ENCODE results near the gene CRYBA2.

Gene CRYBA2

GRCh38 chr2:218998414-218999002, 5.3 kb upstream of the CRYBA2 start:
- Mint-ChIP-seq H3K4me3 (no peak overlapping the region), H3K36me3 (ENCODE audit: low read depth) (no peaks in the 10 kb centered on the region), H3K4me1 (ENCODE audit: low read depth) (peaks cover 18% of the 10 kb centered on the region), H3K27me3 (peaks cover 68% of the 10 kb centered on the region), H3K9me3 (no peaks in the 10 kb centered on the region), H3K27ac (no peak overlapping the region)

- Mint-ChIP-seq H3K4me3 (no peak overlapping the region), H3K9me3 (no peaks in the 10 kb centered on the region), H3K27ac (no peak overlapping the region), H3K4me1 (ENCODE audit: low read depth) (peaks cover 13% of the 10 kb centered on the region), H3K36me3 (ENCODE audit: low read depth) (no peaks in the 10 kb centered on the region), H3K27me3 (peaks cover 63% of the 10 kb centered on the region)
These were observed 4.5 kb upstream of the CRYBA2 start for GRCh38 chr2:218997731-218998130.

GRCh38 chr2:218996937-218997336, 3.7 kb upstream of the CRYBA2 start:
- H3K9me3 Mint-ChIP-seq, result no peaks in the 10 kb centered on the region
- peaks cover 63% of the 10 kb centered on the region for H3K27me3 Mint-ChIP-seq
- no peak overlapping the region for H3K4me3 Mint-ChIP-seq
- H3K4me1 Mint-ChIP-seq (ENCODE audit: low read depth), result peaks cover 7% of the 10 kb centered on the region
- H3K36me3 Mint-ChIP-seq (ENCODE audit: low read depth), result no peaks in the 10 kb centered on the region
- no peak overlapping the region for H3K27ac Mint-ChIP-seq

GRCh38 chr2:218995972-218996711, 2.9 kb upstream of the CRYBA2 start:
- H3K4me3 Mint-ChIP-seq, result peak overlapping the region; percentile 23
- H3K4me1 Mint-ChIP-seq (ENCODE audit: low read depth), result peaks cover 3% of the 10 kb centered on the region
- no peaks in the 10 kb centered on the region for H3K36me3 Mint-ChIP-seq (ENCODE audit: low read depth)
- H3K27ac Mint-ChIP-seq, result no peak overlapping the region
- no peaks in the 10 kb centered on the region for H3K9me3 Mint-ChIP-seq
- peaks cover 67% of the 10 kb centered on the region for H3K27me3 Mint-ChIP-seq

- H3K9me3 Mint-ChIP-seq, result no peaks in the 10 kb centered on the region
- peaks cover 68% of the 10 kb centered on the region for H3K27me3 Mint-ChIP-seq
- H3K27ac Mint-ChIP-seq, result no peak overlapping the region
- H3K36me3 Mint-ChIP-seq (ENCODE audit: low read depth), result no peaks in the 10 kb centered on the region
- peaks cover 3% of the 10 kb centered on the region for H3K4me1 Mint-ChIP-seq (ENCODE audit: low read depth)
- no peak overlapping the region for H3K4me3 Mint-ChIP-seq
These were observed 2.3 kb upstream of the CRYBA2 start for GRCh38 chr2:218995561-218995960.

GRCh38 chr2:218992703-218993344, 398 bp downstream of the CRYBA2 start:
- peaks cover 3% of the 10 kb centered on the region for H3K4me1 Mint-ChIP-seq (ENCODE audit: low read depth)

GRCh38 chr2:218992196-218992595, 1.0 kb downstream of the CRYBA2 start:
- Mint-ChIP-seq H3K4me3 (no peak overlapping the region), H3K27ac (no peak overlapping the region), H3K36me3 (ENCODE audit: low read depth) (no peaks in the 10 kb centered on the region), H3K27me3 (peaks cover 78% of the 10 kb centered on the region), H3K4me1 (ENCODE audit: low read depth) (peaks cover 3% of the 10 kb centered on the region), H3K9me3 (no peaks in the 10 kb centered on the region)

More at GRCh38 chr2:218992703-218993344, 398 bp downstream of the CRYBA2 start:
- Mint-ChIP-seq H3K4me3 (no peak overlapping the region), H3K27me3 (peaks cover 74% of the 10 kb centered on the region), H3K27ac (no peak overlapping the region), H3K36me3 (ENCODE audit: low read depth) (no peaks in the 10 kb centered on the region), H3K9me3 (no peaks in the 10 kb centered on the region)

- no peak overlapping the region for H3K4me3 Mint-ChIP-seq
- no peak overlapping the region for H3K27ac Mint-ChIP-seq
- H3K36me3 Mint-ChIP-seq (ENCODE audit: low read depth), result no peaks in the 10 kb centered on the region
- no peaks in the 10 kb centered on the region for H3K9me3 Mint-ChIP-seq
- H3K4me1 Mint-ChIP-seq (ENCODE audit: low read depth), result peaks cover 3% of the 10 kb centered on the region
- peaks cover 78% of the 10 kb centered on the region for H3K27me3 Mint-ChIP-seq
These were observed 1.5 kb downstream of the CRYBA2 start for GRCh38 chr2:218991674-218992168.

- H3K4me3 Mint-ChIP-seq, result no peak overlapping the region
- H3K9me3 Mint-ChIP-seq, result no peaks in the 10 kb centered on the region
- H3K4me1 Mint-ChIP-seq (ENCODE audit: low read depth), result peaks cover 5% of the 10 kb centered on the region
- no peaks in the 10 kb centered on the region for H3K36me3 Mint-ChIP-seq (ENCODE audit: low read depth)
- no peak overlapping the region for H3K27ac Mint-ChIP-seq
- peaks cover 83% of the 10 kb centered on the region for H3K27me3 Mint-ChIP-seq
These were observed 2.6 kb downstream of the CRYBA2 start for GRCh38 chr2:218990612-218991011.

GRCh38 chr2:218990052-218990451, 3.2 kb downstream of the CRYBA2 start:
- Mint-ChIP-seq H3K4me1 (ENCODE audit: low read depth) (peaks cover 6% of the 10 kb centered on the region), H3K4me3 (no peak overlapping the region)

GRCh38 chr2:218988650-218989049, 4.6 kb downstream of the CRYBA2 start:
- Mint-ChIP-seq H3K4me3 (no peak overlapping the region), H3K27me3 (peaks cover 81% of the 10 kb centered on the region), H3K36me3 (ENCODE audit: low read depth) (no peaks in the 10 kb centered on the region), H3K4me1 (ENCODE audit: low read depth) (peaks cover 10% of the 10 kb centered on the region), H3K27ac (no peak overlapping the region), H3K9me3 (no peaks in the 10 kb centered on the region)

More at GRCh38 chr2:218990052-218990451, 3.2 kb downstream of the CRYBA2 start:
- H3K9me3 Mint-ChIP-seq, result no peaks in the 10 kb centered on the region
- H3K27me3 Mint-ChIP-seq, result peaks cover 80% of the 10 kb centered on the region
- H3K36me3 Mint-ChIP-seq (ENCODE audit: low read depth), result no peaks in the 10 kb centered on the region
- no peak overlapping the region for H3K27ac Mint-ChIP-seq

- Mint-ChIP-seq H3K36me3 (ENCODE audit: low read depth) (no peaks in the 10 kb centered on the region), H3K27me3 (peaks cover 86% of the 10 kb centered on the region), H3K27ac (no peak overlapping the region), H3K4me1 (ENCODE audit: low read depth) (peaks cover 14% of the 10 kb centered on the region), H3K9me3 (no peaks in the 10 kb centered on the region), H3K4me3 (no peak overlapping the region)
These were observed 5.1 kb downstream of the CRYBA2 start for GRCh38 chr2:218988164-218988563.

GRCh38 chr2:218986148-218986761, 7.0 kb downstream of the CRYBA2 start:
- peaks cover 24% of the 10 kb centered on the region for H3K4me1 Mint-ChIP-seq (ENCODE audit: low read depth)
- H3K9me3 Mint-ChIP-seq, result no peaks in the 10 kb centered on the region
- no peaks in the 10 kb centered on the region for H3K36me3 Mint-ChIP-seq (ENCODE audit: low read depth)
- H3K27ac Mint-ChIP-seq, result no peak overlapping the region
- no peak overlapping the region for H3K4me3 Mint-ChIP-seq
- peaks cover 85% of the 10 kb centered on the region for H3K27me3 Mint-ChIP-seq

- Mint-ChIP-seq H3K4me3 (no peak overlapping the region), H3K4me1 (ENCODE audit: low read depth) (peaks cover 29% of the 10 kb centered on the region), H3K27me3 (peaks cover 84% of the 10 kb centered on the region), H3K36me3 (ENCODE audit: low read depth) (no peaks in the 10 kb centered on the region), H3K27ac (no peak overlapping the region), H3K9me3 (no peaks in the 10 kb centered on the region)
These were observed 7.7 kb downstream of the CRYBA2 start for GRCh38 chr2:218985325-218986091.

Data from stimulated activated naive CD8-positive, alpha-beta T cell treated with anti-CD3 and anti-CD28 coated beads, Interleukin-15, Interleukin-2, amounts not matched to agents 100 ng/mL and 50 ng/mL, for 24 hours (primary cell).